Spleen (tissue), 7 donors: ENCODE data around the gene FBP2.

Experiments
- CTCF ChIP-seq, 11 experiments: fragments of 200-600 bp in 7 of 11; fragments of 450-650 bp in 4 of 11; sonication (generic) in 4 of 11; IDR thresholded peaks in 8 of 11; conservative IDR thresholded peaks in 3 of 11; 1 replicate in 7 of 11; 2 replicates in 4 of 11; pipeline versions ENCODE4 v1.4.0 to v1.8.0; 2016 to 2021; ENCODE audit warnings: antibody characterized with exemption in 11 of 11, inconsistent platforms in 4 of 11, mild to moderate bottlenecking in 1 of 11
- POLR2A ChIP-seq, 3 donors: fragments of 450-650 bp; IDR thresholded peaks; one replicate each; pipeline ENCODE4 v1.5.1; 2017; ENCODE audit warnings: antibody characterized with exemption in 3 of 3, mild to moderate bottlenecking in 1 of 3
- donor health status: DM: no; HTN: no; CAD: no; lungs with moderate emphysema.
- donor health status: DM: no; HTN: no; CAD: no.
- donor health status: DM: no; HTN: no; CAD: no.

DNA sequence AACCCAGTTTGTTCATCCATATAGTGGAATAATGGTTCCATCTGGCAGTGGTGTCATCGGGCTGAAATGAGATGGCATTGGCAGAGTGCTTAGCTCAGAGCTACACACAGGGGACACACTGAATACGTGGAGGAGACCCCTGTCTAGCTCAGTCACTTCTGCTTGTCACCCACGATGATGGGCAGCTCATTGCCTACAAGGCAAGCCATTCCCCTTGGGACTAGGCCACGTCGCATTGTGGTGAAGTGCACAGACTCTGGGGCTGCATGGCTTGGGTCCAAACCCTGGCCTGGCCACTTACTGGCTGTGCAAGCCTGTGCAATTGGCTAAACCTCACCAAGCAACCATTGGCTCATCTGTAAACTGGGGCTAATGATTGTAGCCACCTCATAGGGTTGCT lies 48.9 kb upstream of the FBP2 start:
- TF ChIP-seq CTCF (IDR thresholded peaks at IDR 0.05 in 8 of 11, conservative IDR thresholded peaks at IDR 0.05 in 3 of 11) = no peak
- no peak for TF ChIP-seq POLR2A (IDR thresholded peaks at IDR 0.05)
